GM23338 (cell line): ENCODE measurements around the gene FHIT. TPM values are rescaled to one million over a fixed set of nuclear protein-coding genes. Genes with fewer than 3 reads are reported as not detected.

Experiments used
- ATAC-seq: fragments of 200-7000 bp; cut with Tn5 transposase; 3 replicates; pipeline ENCODE4 v1.9.1; 2020
- DNase-seq: peaks from one replicate; pipeline ENCODE4 v3.0.0-alpha.2; 2015; ENCODE audit warnings: low spot score
- H2AFZ ChIP-seq: fragments of 200-600 bp; sonication (generic); 2 replicates; pipeline ENCODE4 v1.8.0; 2016; ENCODE audit warnings: antibody characterized with exemption, mild to moderate bottlenecking, moderate library complexity
- H3F3A ChIP-seq: fragments of 200-600 bp; sonication (generic); replicated peaks from 2 replicates; pipeline ENCODE4 v1.8.0; 2017; ENCODE audit warnings: antibody characterized with exemption, mixed run types, low read depth
- H3K27ac ChIP-seq: fragments of 200-600 bp; sonication (generic); 2 replicates; pipeline ENCODE4 v1.6.1; 2016; ENCODE audit warnings: low read depth
- H3K27me3 ChIP-seq: fragments of 200-600 bp; sonication (generic); 2 replicates; pipeline ENCODE4 v1.8.0; 2016; ENCODE audit warnings: mild to moderate bottlenecking, mixed run types, moderate library complexity; ENCODE audit not compliant: insufficient read depth
- H3K36me3 ChIP-seq: fragments of 200-600 bp; sonication (generic); 2 replicates; pipeline ENCODE4 v1.8.0; 2016; ENCODE audit warnings: mild to moderate bottlenecking; ENCODE audit not compliant: insufficient read depth
- H3K4me1 ChIP-seq: fragments of 200-600 bp; sonication (generic); 2 replicates; pipeline ENCODE4 v1.8.0; 2016; ENCODE audit warnings: mild to moderate bottlenecking, moderate library complexity; ENCODE audit not compliant: insufficient read depth
- H3K4me2 ChIP-seq: fragments of 200-600 bp; sonication (generic); 2 replicates; pipeline ENCODE4 v1.7.1; 2017; ENCODE audit warnings: mixed run types
- H3K4me3 ChIP-seq: fragments of 200-600 bp; sonication (generic); 2 replicates; pipeline ENCODE4 v1.6.1; 2016; ENCODE audit warnings: mixed run types
- H3K79me2 ChIP-seq: fragments of 200-600 bp; sonication (generic); replicated peaks from 2 replicates; pipeline ENCODE4 v1.8.0; 2017; ENCODE audit warnings: mild to moderate bottlenecking; ENCODE audit not compliant: insufficient read depth
- H3K9me2 ChIP-seq: fragments of 200-600 bp; sonication (generic); 2 replicates; pipeline ENCODE4 v1.8.0; 2017; ENCODE audit not compliant: insufficient read depth
- H4K20me1 ChIP-seq: fragments of 200-600 bp; sonication (generic); replicated peaks from 2 replicates; pipeline ENCODE4 v1.8.0; 2017; ENCODE audit warnings: mild to moderate bottlenecking; ENCODE audit not compliant: insufficient read depth
- H3K27ac Mint-ChIP-seq: 2 replicates; pipeline ENCODE4 v1.8.0; 2020; ENCODE audit warnings: inconsistent platforms, mild to moderate bottlenecking, moderate library complexity, mixed read lengths
- H3K27me3 Mint-ChIP-seq: 3 replicates; pipeline ENCODE4 v1.8.0; 2022; ENCODE audit warnings: low read depth, mild to moderate bottlenecking, moderate library complexity, mixed read lengths, inconsistent platforms; ENCODE audit not compliant: insufficient read depth, poor library complexity
- H3K36me3 Mint-ChIP-seq: 3 replicates; pipeline ENCODE4 v1.8.0; 2021; ENCODE audit warnings: low read depth, mild to moderate bottlenecking, inconsistent platforms, moderate library complexity, mixed read lengths
- H3K4me1 Mint-ChIP-seq: 3 replicates; pipeline ENCODE4 v1.8.0; 2020; ENCODE audit warnings: mild to moderate bottlenecking, inconsistent platforms, mixed read lengths
- H3K4me3 Mint-ChIP-seq: 3 replicates; pipeline ENCODE4 v1.8.0; 2021; ENCODE audit warnings: moderate library complexity, mild to moderate bottlenecking, inconsistent platforms, mixed read lengths
- H3K9me3 Mint-ChIP-seq: 3 replicates; pipeline ENCODE4 v1.8.0; 2020; ENCODE audit warnings: moderate library complexity, mild to moderate bottlenecking, inconsistent platforms, mixed read lengths
- CREB1 ChIP-seq: fragments of 250-450 bp; sonication (Bioruptor Pico); IDR thresholded peaks from 2 replicates; pipeline ENCODE4 v1.5.0; 2020; ENCODE audit warnings: low read depth, mild to moderate bottlenecking, moderate library complexity
- EZH2 ChIP-seq: fragments of 200-600 bp; sonication (generic); IDR thresholded peaks from one replicate; pipeline ENCODE4 v1.8.0; 2017; ENCODE audit warnings: antibody characterized with exemption, mild to moderate bottlenecking, low read depth; ENCODE audit not compliant: unreplicated experiment
- JUNB ChIP-seq: IDR thresholded peaks from one replicate; pipeline ENCODE4 v1.6.1; 2016; ENCODE audit warnings: antibody characterized with exemption; ENCODE audit not compliant: unreplicated experiment
- NANOG ChIP-seq: IDR thresholded peaks from 2 replicates; pipeline ENCODE4 v1.6.1; 2016; ENCODE audit warnings: antibody characterized with exemption, borderline replicate concordance
- STAT1 ChIP-seq: IDR thresholded peaks from one replicate; pipeline ENCODE4 v1.6.1; 2016; ENCODE audit warnings: antibody characterized with exemption; ENCODE audit not compliant: unreplicated experiment
- ZNF331 ChIP-seq: fragments of 250-450 bp; sonication (Bioruptor Pico); IDR thresholded peaks from 2 replicates; pipeline ENCODE4 v1.5.0; 2020; ENCODE audit warnings: low read depth, mild to moderate bottlenecking, moderate library complexity
- polyA plus RNA-seq: library from polyadenylated mRNA; unstranded; fragments of >200 nt; fragmentation: Nextera tagmentation; extraction: Ambion mirVana; gene quantifications from 2 replicates; pipeline ENCODE4 v1.2.1, GENCODE V29; 2016
- total RNA-seq: library from RNA; depleted of rRNA; stranded (reverse); fragments of >200 nt; shearing (Covaris generic); gene quantifications from 2 replicates; pipeline ENCODE4 v1.2.3, GENCODE V29; 2014
- TF ChIP-seq, protein P1 (sequence below): fragments of 250-450 bp; sonication (Bioruptor Pico); IDR thresholded peaks from 2 replicates; pipeline ENCODE4 v1.5.0; 2020; ENCODE audit warnings: mild to moderate bottlenecking, moderate library complexity
- TF ChIP-seq, protein P2 (sequence below): IDR thresholded peaks from 2 replicates; pipeline ENCODE4 v1.6.1; 2016; ENCODE audit warnings: antibody characterized with exemption

FHIT gene
- total and polyA plus RNA-seq, 2 experiments from 2014 or later = 3.0 to 8.3 TPM

DNA sequence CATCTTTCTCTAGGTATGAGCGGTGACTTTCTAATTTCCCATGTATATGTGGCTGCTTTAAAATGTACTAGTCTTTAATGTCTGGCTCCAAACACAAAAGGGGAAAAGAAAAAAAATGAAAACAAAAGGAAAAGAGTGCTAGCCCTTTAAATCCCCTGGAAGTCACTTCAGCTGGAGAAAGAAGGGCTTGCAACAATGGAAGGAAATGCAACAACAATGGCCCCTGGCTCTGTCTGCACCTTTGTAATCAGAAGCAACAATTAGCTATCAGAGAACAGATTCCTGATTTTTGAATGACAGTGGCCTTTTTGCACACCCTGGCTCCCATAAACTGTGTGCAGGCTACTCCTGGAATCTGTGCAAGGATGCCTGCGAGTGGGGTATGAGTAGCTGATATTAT is 591.2 kb downstream of the FHIT start (continued):
- TF ChIP-seq, protein P1, sequence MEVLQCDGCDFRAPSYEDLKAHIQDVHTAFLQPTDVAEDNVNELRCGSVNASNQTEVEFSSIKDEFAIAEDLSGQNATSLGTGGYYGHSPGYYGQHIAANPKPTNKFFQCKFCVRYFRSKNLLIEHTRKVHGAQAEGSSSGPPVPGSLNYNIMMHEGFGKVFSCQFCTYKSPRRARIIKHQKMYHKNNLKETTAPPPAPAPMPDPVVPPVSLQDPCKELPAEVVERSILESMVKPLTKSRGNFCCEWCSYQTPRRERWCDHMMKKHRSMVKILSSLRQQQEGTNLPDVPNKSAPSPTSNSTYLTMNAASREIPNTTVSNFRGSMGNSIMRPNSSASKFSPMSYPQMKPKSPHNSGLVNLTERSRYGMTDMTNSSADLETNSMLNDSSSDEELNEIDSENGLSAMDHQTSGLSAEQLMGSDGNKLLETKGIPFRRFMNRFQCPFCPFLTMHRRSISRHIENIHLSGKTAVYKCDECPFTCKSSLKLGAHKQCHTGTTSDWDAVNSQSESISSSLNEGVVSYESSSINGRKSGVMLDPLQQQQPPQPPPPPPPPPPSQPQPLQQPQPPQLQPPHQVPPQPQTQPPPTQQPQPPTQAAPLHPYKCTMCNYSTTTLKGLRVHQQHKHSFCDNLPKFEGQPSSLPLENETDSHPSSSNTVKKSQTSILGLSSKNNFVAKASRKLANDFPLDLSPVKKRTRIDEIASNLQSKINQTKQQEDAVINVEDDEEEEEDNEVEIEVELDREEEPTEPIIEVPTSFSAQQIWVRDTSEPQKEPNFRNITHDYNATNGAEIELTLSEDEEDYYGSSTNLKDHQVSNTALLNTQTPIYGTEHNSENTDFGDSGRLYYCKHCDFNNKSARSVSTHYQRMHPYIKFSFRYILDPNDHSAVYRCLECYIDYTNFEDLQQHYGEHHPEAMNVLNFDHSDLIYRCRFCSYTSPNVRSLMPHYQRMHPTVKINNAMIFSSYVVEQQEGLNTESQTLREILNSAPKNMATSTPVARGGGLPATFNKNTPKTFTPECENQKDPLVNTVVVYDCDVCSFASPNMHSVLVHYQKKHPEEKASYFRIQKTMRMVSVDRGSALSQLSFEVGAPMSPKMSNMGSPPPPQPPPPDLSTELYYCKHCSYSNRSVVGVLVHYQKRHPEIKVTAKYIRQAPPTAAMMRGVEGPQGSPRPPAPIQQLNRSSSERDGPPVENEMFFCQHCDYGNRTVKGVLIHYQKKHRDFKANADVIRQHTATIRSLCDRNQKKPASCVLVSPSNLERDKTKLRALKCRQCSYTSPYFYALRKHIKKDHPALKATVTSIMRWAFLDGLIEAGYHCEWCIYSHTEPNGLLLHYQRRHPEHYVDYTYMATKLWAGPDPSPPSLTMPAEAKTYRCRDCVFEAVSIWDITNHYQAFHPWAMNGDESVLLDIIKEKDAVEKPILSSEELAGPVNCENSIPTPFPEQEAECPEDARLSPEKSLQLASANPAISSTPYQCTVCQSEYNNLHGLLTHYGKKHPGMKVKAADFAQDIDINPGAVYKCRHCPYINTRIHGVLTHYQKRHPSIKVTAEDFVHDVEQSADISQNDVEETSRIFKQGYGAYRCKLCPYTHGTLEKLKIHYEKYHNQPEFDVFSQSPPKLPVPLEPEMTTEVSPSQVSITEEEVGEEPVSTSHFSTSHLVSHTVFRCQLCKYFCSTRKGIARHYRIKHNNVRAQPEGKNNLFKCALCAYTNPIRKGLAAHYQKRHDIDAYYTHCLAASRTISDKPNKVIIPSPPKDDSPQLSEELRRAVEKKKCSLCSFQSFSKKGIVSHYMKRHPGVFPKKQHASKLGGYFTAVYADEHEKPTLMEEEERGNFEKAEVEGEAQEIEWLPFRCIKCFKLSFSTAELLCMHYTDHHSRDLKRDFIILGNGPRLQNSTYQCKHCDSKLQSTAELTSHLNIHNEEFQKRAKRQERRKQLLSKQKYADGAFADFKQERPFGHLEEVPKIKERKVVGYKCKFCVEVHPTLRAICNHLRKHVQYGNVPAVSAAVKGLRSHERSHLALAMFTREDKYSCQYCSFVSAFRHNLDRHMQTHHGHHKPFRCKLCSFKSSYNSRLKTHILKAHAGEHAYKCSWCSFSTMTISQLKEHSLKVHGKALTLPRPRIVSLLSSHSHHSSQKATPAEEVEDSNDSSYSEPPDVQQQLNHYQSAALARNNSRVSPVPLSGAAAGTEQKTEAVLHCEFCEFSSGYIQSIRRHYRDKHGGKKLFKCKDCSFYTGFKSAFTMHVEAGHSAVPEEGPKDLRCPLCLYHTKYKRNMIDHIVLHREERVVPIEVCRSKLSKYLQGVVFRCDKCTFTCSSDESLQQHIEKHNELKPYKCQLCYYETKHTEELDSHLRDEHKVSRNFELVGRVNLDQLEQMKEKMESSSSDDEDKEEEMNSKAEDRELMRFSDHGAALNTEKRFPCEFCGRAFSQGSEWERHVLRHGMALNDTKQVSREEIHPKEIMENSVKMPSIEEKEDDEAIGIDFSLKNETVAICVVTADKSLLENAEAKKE (CRISPR knock-in tag) = no peak
- TF ChIP-seq, protein P2, sequence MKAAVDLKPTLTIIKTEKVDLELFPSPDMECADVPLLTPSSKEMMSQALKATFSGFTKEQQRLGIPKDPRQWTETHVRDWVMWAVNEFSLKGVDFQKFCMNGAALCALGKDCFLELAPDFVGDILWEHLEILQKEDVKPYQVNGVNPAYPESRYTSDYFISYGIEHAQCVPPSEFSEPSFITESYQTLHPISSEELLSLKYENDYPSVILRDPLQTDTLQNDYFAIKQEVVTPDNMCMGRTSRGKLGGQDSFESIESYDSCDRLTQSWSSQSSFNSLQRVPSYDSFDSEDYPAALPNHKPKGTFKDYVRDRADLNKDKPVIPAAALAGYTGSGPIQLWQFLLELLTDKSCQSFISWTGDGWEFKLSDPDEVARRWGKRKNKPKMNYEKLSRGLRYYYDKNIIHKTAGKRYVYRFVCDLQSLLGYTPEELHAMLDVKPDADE = no peak
- no peak for TF ChIP-seq NANOG
- TF ChIP-seq JUNB = no peak

DNA sequence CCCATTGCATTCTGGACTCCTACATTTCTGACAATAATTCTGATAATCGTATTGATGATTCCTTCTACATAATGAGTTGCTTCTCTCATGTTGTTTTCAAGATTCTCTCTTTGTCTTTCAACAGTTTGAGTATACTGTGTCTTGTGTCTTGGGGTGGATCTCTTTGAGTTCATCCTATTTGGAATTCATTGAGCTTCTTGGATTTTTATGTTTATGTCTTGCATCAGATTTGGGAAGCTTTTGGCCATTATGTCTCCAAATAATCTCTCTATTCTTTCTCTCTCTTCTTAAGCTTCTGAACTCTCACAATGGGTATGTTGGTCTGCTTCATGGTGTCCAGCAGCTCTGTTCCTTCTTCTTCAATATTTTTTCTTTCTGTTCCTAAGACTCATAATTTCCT is 592.2 kb downstream of the FHIT start:
- Histone ChIP-seq H3K4me3 (no peak overlapping the region), H3K36me3 (no peaks in the 10 kb centered on the region; the same call in 1 of the 2 replicates), H3K27ac (no peak overlapping the region), H3K4me2 (no peak overlapping the region), H3F3A (no peaks in the 10 kb centered on the region), H2AFZ (no peak overlapping the region), H3K9me2 (no peaks in the 10 kb centered on the region), H3K79me2 (no peaks in the 10 kb centered on the region), H4K20me1 (no peaks in the 10 kb centered on the region), H3K4me1 (peaks cover 9% of the 10 kb centered on the region; the same call in 1 of the 2 replicates), H3K27me3 (no peaks in the 10 kb centered on the region)
- H3K27ac Mint-ChIP-seq = no peak overlapping the region
- H3K9me3 Mint-ChIP-seq = peaks cover 40% of the 10 kb centered on the region
- H3K4me1 Mint-ChIP-seq = peaks cover 3% of the 10 kb centered on the region; the same call in 2 of the 3 replicates
- no peak for TF ChIP-seq STAT1
- TF ChIP-seq EZH2 = no peak
- TF ChIP-seq CREB1 (CRISPR knock-in tag) = no peak
- no peak for TF ChIP-seq ZNF331 (CRISPR knock-in tag)
- H3K36me3 Mint-ChIP-seq = peaks cover 51% of the 10 kb centered on the region
- ATAC-seq (no peak), DNase-seq (no peak)
- H3K27me3 Mint-ChIP-seq = peaks cover 2% of the 10 kb centered on the region
- no peak overlapping the region for H3K4me3 Mint-ChIP-seq
